Jurkat, Clone E6-1 (cell line): ENCODE measurements around the gene E2F4.

Experiments
- DNase-seq: peaks from one replicate; pipeline ENCODE4 v3.0.0-alpha.2; 2011; ENCODE audit warnings: low read depth, low spot score
- H3K4me3 ChIP-seq: 2 replicates; pipeline ENCODE4 v1.5.1; 2011; ENCODE audit warnings: mild to moderate bottlenecking, low read length, control low read depth, moderate library complexity

Gene E2F4

DNA sequence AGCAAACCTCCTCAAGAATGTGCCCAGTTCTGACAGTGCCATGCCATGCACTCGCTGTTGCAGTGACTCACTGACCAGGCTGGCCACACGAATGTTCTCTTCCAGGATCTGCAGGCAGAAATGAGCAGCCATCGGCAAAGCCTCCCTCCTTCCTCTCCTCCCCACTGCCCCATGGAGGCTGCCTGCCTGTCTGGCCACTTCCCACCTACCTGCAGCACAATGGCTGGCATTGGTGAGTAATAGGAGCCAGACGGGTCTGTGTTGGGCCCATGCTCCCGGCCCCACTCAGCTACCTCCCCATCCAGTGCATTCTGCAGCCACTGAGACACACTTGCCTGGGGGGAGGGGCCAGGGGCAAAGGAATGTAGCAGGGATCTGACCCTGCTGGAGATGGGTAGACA, 5.4 kb upstream of the E2F4 start:
- DNase-seq: no peak
- no peak overlapping the region for H3K4me3 ChIP-seq

DNA sequence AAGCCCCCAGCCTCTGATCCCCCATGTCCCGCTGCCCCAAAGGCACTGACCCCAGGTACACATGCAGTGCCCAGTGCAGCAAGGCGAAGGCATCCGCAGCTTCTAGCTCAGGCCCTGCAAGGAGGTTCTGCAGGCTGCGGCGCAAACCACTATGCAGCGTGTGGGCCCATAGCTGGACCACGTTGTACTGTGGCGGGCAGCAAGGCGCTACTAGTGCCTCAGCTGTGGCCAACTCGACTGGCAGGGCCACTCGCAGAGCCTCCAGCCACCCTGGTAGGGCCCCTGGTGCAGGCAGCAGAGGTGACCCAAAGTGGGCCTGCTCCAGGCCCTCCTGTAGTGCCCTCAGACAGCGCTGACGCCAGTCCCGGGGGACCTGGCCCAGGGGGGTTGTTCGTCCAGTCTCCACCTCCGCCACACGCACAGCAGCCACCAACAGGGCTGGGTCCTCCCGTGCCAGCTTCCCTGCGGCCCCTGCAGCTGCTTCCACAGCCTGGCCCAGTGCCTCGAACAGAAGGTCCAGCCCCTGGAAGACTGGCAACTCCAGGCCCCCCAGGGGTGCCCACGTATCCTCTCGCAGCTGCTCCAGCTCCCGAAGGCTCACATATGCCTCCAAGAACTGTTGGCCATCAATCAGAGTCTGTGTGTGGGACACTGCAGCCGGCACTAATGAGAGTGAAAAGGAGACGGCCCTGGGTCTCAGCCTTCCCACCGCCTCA, 4.6 kb upstream of the E2F4 start:
- no peak overlapping the region for H3K4me3 ChIP-seq
- no peak for DNase-seq

DNA sequence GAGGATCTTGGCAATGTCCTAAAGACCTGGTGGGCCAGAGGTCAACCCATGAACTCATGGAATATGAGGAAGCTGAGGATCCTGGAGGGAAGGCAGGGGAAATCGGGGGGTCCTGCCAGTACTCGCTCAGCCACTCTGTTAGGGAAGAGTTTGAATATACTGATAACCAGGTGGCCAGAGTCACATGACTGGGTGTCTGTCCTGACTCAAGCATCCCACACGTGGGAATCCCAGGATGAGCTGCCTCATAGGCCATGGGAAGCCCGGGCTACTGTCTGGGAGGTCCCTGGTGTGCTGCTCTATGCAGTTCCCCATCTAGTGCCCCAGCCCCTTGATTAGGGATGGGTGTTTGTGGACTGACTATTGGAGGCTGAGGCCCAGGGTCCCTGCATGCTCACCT, 3.6 kb upstream of the E2F4 start:
- no peak for DNase-seq
- no peak overlapping the region for H3K4me3 ChIP-seq

GRCh38 chr16:67188798-67189197, 3.2 kb upstream of the E2F4 start:
- H3K4me3 ChIP-seq: no peak overlapping the region
- no peak for DNase-seq

DNA sequence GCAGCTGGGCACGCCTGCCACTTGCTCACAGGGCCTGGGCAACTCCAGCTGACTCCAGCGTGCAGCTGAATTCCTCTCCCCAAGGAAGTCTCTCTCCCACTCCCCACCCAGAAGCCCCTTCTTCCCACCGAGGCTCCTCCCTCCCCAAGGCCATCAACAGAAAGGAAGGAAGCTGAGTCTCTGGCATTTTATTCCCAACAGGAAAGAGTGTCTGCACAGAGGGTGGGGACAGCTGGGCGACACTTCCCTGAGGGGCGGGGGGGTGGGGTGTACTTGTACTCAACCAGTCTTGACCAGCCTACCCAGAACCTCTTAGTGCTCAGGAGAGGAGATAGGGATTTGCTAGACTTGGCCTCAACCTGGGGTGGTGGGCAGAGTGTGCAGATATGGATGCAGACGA, 1.9 kb upstream of the E2F4 start, which contains the start of gene EXOC3L1:
Gene EXOC3L1 (minus strand): TSS at position 96 of the 400 bp plus-strand sequence. CDS start 460 bp downstream, outside the sequence.
- no peak for DNase-seq
- no peak within 1 kb of the TSS for H3K4me3 ChIP-seq

- no peak overlapping the region for H3K4me3 ChIP-seq
- no peak for DNase-seq
Observed at GRCh38 chr16:67190448-67191399, 1.2 kb upstream of the E2F4 start.

- DNase-seq: no peak
- H3K4me3 ChIP-seq: peak overlapping the region; percentile 100
Observed at GRCh38 chr16:67191411-67191994, 452 bp upstream of the E2F4 start.

- DNase-seq: no peak
Observed at GRCh38 chr16:67192781-67193361, 916 bp downstream of the E2F4 start.

DNA sequence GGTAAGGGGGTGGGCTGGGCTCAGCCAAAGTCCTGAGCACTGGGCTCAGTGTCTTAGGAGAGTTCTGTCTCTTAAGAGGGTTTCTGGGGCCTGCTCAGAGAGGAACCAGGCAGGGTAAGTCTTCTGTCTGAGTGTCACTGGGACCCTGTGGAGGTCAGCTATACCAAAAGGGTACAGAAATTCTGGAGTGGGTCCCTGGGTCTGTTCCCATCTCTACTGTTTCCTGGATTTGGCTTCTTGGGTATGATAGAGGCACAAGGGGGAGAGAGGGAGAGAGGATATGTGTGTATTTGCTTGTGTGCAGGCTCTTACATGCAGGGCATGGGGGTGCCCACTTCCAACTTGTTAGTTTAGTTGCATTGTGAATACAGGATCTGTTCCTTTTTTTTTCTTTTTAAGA, 1.6 kb downstream of the E2F4 start:
- H3K4me3 ChIP-seq: peak overlapping the region; percentile 100
- no peak for DNase-seq

More at GRCh38 chr16:67192781-67193361, 916 bp downstream of the E2F4 start:
- H3K4me3 ChIP-seq: peak overlapping the region; percentile 100

DNA sequence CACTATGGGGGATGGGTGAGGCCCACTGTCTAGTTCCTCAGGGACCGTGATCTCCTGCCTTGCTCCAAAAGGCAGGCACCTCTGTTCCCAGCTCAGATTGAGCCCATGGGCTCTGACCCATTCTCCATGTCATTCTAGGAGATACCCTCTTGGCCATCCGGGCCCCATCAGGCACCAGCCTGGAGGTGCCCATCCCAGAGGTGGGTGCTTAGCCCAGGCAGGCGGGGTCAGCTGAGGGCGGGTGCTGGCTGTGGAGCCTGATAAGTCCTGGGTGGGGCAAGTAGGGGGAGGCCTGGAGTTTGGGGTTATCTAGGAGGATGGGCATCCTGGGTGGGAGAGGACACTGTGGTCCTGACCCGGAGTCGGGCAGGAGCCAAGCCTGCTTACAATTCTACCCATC, 2.3 kb downstream of the E2F4 start:
- H3K4me3 ChIP-seq: no peak overlapping the region
- DNase-seq: no peak

GRCh38 chr16:67195676-67196075, 3.7 kb downstream of the E2F4 start:
- H3K4me3 ChIP-seq: no peak overlapping the region
- no peak for DNase-seq

DNA sequence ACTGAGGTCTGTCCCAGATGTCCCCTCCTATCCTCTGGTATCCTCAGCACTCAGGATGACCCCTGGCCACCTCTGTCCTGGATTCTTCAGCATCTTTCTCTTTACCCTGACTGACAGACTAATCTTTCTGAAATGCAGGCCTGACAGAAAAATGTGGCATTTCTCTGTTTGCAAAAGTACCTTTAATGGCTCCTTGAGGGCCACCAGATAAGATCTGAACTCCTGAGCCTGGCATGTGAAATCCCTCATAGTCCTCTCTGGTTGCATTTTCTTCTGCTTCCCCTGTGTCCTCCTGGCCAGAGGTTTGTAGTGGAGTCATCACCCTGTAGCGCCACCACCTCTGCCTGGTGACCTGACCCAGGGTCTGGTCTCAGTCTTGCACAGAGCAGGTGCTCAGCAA, 4.9 kb downstream of the E2F4 start:
- no peak overlapping the region for H3K4me3 ChIP-seq
- no peak for DNase-seq

- no peak overlapping the region for H3K4me3 ChIP-seq
Observed at GRCh38 chr16:67197704-67198103, 5.7 kb downstream of the E2F4 start.

GRCh38 chr16:67198238-67198734, 6.3 kb downstream of the E2F4 start:
- H3K4me3 ChIP-seq: no peak overlapping the region
- peak; percentile 25 for DNase-seq

More at GRCh38 chr16:67197704-67198103, 5.7 kb downstream of the E2F4 start:
- DNase-seq: no peak

- H3K4me3 ChIP-seq: no peak within 1 kb of the TSS
- no peak for DNase-seq
Observed at GRCh38 chr16:67199011-67199807, 7.3 kb downstream of the E2F4 start, which contains the start of gene ELMO3. TSS of gene ELMO3 (plus strand) at chr16:67199131. CDS start at chr16:67199327, 196 bp downstream.

- no peak overlapping the region for H3K4me3 ChIP-seq
- DNase-seq: no peak
Observed at GRCh38 chr16:67199808-67200198, 7.8 kb downstream of the E2F4 start.

GRCh38 chr16:67200491-67200890, 8.5 kb downstream of the E2F4 start:
- H3K4me3 ChIP-seq: no peak overlapping the region
- DNase-seq: no peak
